Neural progenitor cell (in vitro differentiated cells): ENCODE results near the gene AGPS. TPM values are rescaled to one million over a fixed set of nuclear protein-coding genes. Genes with fewer than 3 reads are reported as not detected.

Source experiments
- DNase-seq: peaks from one replicate; pipeline ENCODE4 v3.0.0-alpha.2; 2016; ENCODE audit warnings: low spot score
- H2AFZ ChIP-seq: fragments of 200-600 bp; sonication (generic); replicated peaks from 2 replicates; pipeline ENCODE4 v1.6.1; 2016; ENCODE audit warnings: antibody characterized with exemption
- H3F3A ChIP-seq: fragments of 200-600 bp; sonication (generic); 2 replicates; pipeline ENCODE4 v1.6.1; 2016; ENCODE audit warnings: antibody characterized with exemption, low read depth
- H3K27ac ChIP-seq: fragments of 200-600 bp; sonication (generic); 2 replicates; pipeline ENCODE4 v1.5.1; 2016; ENCODE audit warnings: mild to moderate bottlenecking
- H3K27me3 ChIP-seq: fragments of 200-600 bp; sonication (generic); 2 replicates; pipeline ENCODE4 v1.6.1; 2016; ENCODE audit warnings: mild to moderate bottlenecking, moderate library complexity
- H3K36me3 ChIP-seq: fragments of 200-600 bp; sonication (generic); 2 replicates; pipeline ENCODE4 v1.5.1; 2016
- H3K4me1 ChIP-seq: fragments of 200-600 bp; sonication (generic); 2 replicates; pipeline ENCODE4 v1.6.1; 2016; ENCODE audit warnings: mixed run types
- H3K4me2 ChIP-seq: fragments of 200-600 bp; sonication (generic); 2 replicates; pipeline ENCODE4 v1.6.1; 2016
- H3K4me3 ChIP-seq: fragments of 200-600 bp; sonication (generic); 2 replicates; pipeline ENCODE4 v1.5.1; 2016
- H3K79me2 ChIP-seq: fragments of 200-600 bp; sonication (generic); 2 replicates; pipeline ENCODE4 v1.6.1; 2016; ENCODE audit warnings: low read depth
- H3K9ac ChIP-seq: fragments of 200-600 bp; sonication (generic); 2 replicates; pipeline ENCODE4 v1.6.1; 2016
- H3K9me3 ChIP-seq: fragments of 200-600 bp; sonication (generic); 2 replicates; pipeline ENCODE4 v1.5.1; 2016; ENCODE audit warnings: low read depth
- H4K20me1 ChIP-seq: fragments of 200-600 bp; sonication (generic); 2 replicates; pipeline ENCODE4 v1.6.1; 2016; ENCODE audit warnings: low read depth
- H3K27ac Mint-ChIP-seq: 3 replicates; pipeline ENCODE4 v1.8.0; 2021; ENCODE audit warnings: mixed read lengths
- H3K27me3 Mint-ChIP-seq: 2 replicates; pipeline ENCODE4 v1.8.0; 2022; ENCODE audit warnings: low read depth, mild to moderate bottlenecking, inconsistent platforms, moderate library complexity, mixed read lengths; ENCODE audit not compliant: insufficient read depth
- H3K36me3 Mint-ChIP-seq: 3 replicates; pipeline ENCODE4 v1.8.0; 2021; ENCODE audit warnings: mixed read lengths
- H3K4me1 Mint-ChIP-seq: 3 replicates; pipeline ENCODE4 v1.8.0; 2021; ENCODE audit warnings: mixed read lengths
- H3K4me3 Mint-ChIP-seq: 3 replicates; pipeline ENCODE4 v1.8.0; 2021; ENCODE audit warnings: mild to moderate bottlenecking, moderate library complexity, mixed read lengths
- H3K9me3 Mint-ChIP-seq: 3 replicates; pipeline ENCODE4 v1.8.0; 2020; ENCODE audit warnings: mixed read lengths
- EZH2 ChIP-seq: fragments of 200-600 bp; sonication (generic); IDR thresholded peaks from 2 replicates; pipeline ENCODE4 v1.6.1; 2017; ENCODE audit warnings: antibody characterized with exemption, mild to moderate bottlenecking, moderate library complexity
- EZH2phosphoT487 ChIP-seq: fragments of 200-600 bp; sonication (generic); IDR thresholded peaks from 2 replicates; pipeline ENCODE4 v1.6.1; 2017; ENCODE audit warnings: antibody characterized with exemption
- total RNA-seq: library from RNA; depleted of rRNA; stranded (reverse); fragments of >200 nt; gene quantifications from 2 replicates; pipeline ENCODE4 v1.2.3, GENCODE V29; 2015; ENCODE audit warnings: low replicate concordance
- TF ChIP-seq, protein P1 (sequence below): fragments of 200-600 bp; sonication (generic); IDR thresholded peaks from 2 replicates; pipeline ENCODE4 v1.5.1; 2017; ENCODE audit warnings: antibody characterized with exemption, mild to moderate bottlenecking

Gene AGPS
- total RNA-seq, 1 donor from 2014 or later: 63.5 TPM

GRCh38 chr2:177496921-177497320 is 104.3 kb downstream of the AGPS start:
- no peak overlapping the region for H3K4me2 ChIP-seq
- no peaks in the 10 kb centered on the region for H3K4me1 Mint-ChIP-seq

DNA sequence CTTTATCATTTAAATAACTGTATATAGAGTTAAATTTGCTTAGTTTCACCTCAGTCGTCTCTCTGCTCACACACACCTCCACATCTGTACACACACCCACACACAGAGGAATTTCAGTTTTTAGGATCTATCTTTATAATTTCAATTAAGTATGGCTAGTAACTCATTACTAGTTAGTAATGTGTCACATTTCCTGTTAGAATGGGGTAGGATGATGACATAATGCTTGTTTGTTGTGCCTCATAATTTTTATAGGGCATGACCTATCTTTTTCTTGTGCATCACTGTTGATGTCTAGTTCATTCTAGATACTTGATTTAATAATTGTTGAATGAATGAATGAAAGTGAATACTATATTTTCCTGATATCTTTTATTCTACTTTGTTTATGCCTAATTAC is 108.6 kb downstream of the AGPS start:
- no peak overlapping the region for H3K4me3 Mint-ChIP-seq

More at GRCh38 chr2:177496921-177497320, 104.3 kb downstream of the AGPS start:
- no peaks in the 10 kb centered on the region for H3K79me2 ChIP-seq
- H3F3A ChIP-seq: no peaks in the 10 kb centered on the region
- TF ChIP-seq EZH2phosphoT487: no peak
- TF ChIP-seq, protein P1, sequence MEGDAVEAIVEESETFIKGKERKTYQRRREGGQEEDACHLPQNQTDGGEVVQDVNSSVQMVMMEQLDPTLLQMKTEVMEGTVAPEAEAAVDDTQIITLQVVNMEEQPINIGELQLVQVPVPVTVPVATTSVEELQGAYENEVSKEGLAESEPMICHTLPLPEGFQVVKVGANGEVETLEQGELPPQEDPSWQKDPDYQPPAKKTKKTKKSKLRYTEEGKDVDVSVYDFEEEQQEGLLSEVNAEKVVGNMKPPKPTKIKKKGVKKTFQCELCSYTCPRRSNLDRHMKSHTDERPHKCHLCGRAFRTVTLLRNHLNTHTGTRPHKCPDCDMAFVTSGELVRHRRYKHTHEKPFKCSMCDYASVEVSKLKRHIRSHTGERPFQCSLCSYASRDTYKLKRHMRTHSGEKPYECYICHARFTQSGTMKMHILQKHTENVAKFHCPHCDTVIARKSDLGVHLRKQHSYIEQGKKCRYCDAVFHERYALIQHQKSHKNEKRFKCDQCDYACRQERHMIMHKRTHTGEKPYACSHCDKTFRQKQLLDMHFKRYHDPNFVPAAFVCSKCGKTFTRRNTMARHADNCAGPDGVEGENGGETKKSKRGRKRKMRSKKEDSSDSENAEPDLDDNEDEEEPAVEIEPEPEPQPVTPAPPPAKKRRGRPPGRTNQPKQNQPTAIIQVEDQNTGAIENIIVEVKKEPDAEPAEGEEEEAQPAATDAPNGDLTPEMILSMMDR: no peak
- no peak for TF ChIP-seq EZH2
- Mint-ChIP-seq H3K27me3 (no peaks in the 10 kb centered on the region), H3K36me3 (peaks cover 3% of the 10 kb centered on the region), H3K4me3 (no peak overlapping the region), H3K27ac (no peak overlapping the region), H3K9me3 (no peaks in the 10 kb centered on the region)
- no peaks in the 10 kb centered on the region for H3K27me3 ChIP-seq
- H2AFZ ChIP-seq: no peak overlapping the region
- no peaks in the 10 kb centered on the region for H3K9me3 ChIP-seq
- H3K4me3 ChIP-seq: no peak overlapping the region
- peaks cover 7% of the 10 kb centered on the region for H3K36me3 ChIP-seq
- H3K4me1 ChIP-seq: no peaks in the 10 kb centered on the region
- H3K27ac ChIP-seq: no peak overlapping the region
- no peak for DNase-seq
- H4K20me1 ChIP-seq: no peaks in the 10 kb centered on the region
- no peak overlapping the region for H3K9ac ChIP-seq

GRCh38 chr2:177506505-177506904 is 113.9 kb downstream of the AGPS start:
- no peaks in the 10 kb centered on the region for H3K9me3 Mint-ChIP-seq
- no peak overlapping the region for H3K4me3 Mint-ChIP-seq
- Histone ChIP-seq H3K27ac (no peak overlapping the region), H3K4me3 (no peak overlapping the region), H4K20me1 (no peaks in the 10 kb centered on the region), H3K27me3 (no peaks in the 10 kb centered on the region), H2AFZ (no peak overlapping the region), H3K9ac (no peak overlapping the region), H3K9me3 (no peaks in the 10 kb centered on the region), H3K36me3 (peaks cover 4% of the 10 kb centered on the region), H3K4me2 (no peak overlapping the region), H3F3A (peaks cover 6% of the 10 kb centered on the region), H3K79me2 (no peaks in the 10 kb centered on the region), H3K4me1 (no peaks in the 10 kb centered on the region)
- no peaks in the 10 kb centered on the region for H3K27me3 Mint-ChIP-seq
- no peaks in the 10 kb centered on the region for H3K4me1 Mint-ChIP-seq
- H3K36me3 Mint-ChIP-seq: no peaks in the 10 kb centered on the region
- DNase-seq: no peak
- TF ChIP-seq, protein P1: no peak
- TF ChIP-seq EZH2 (no peak), EZH2phosphoT487 (no peak)
- no peak overlapping the region for H3K27ac Mint-ChIP-seq

More for the DNA sequence above, 108.6 kb downstream of the AGPS start:
- no peaks in the 10 kb centered on the region for H3K9me3 ChIP-seq
- no peak for TF ChIP-seq EZH2phosphoT487
- TF ChIP-seq EZH2: no peak
- TF ChIP-seq, protein P1: no peak
- no peak overlapping the region for H2AFZ ChIP-seq
- H3K27me3 ChIP-seq: no peaks in the 10 kb centered on the region
- Mint-ChIP-seq H3K36me3 (no peaks in the 10 kb centered on the region), H3K27ac (no peak overlapping the region), H3K4me1 (no peaks in the 10 kb centered on the region), H3K9me3 (no peaks in the 10 kb centered on the region), H3K27me3 (no peaks in the 10 kb centered on the region)
- peaks cover 11% of the 10 kb centered on the region for H3K36me3 ChIP-seq
- H4K20me1 ChIP-seq: no peaks in the 10 kb centered on the region
- peaks cover 6% of the 10 kb centered on the region for H3F3A ChIP-seq
- H3K4me2 ChIP-seq: no peak overlapping the region
- H3K9ac ChIP-seq: no peak overlapping the region
- H3K79me2 ChIP-seq: no peaks in the 10 kb centered on the region
- no peaks in the 10 kb centered on the region for H3K4me1 ChIP-seq
- no peak overlapping the region for H3K4me3 ChIP-seq
- DNase-seq: no peak
- H3K27ac ChIP-seq: no peak overlapping the region
